ENCODE measurements around the gene DCP1B. TPM values are rescaled to one million over a fixed set of nuclear protein-coding genes. Genes with fewer than 3 reads are reported as not detected.

The DCP1B gene
- total and polyA plus RNA-seq, 2 donors (not counting 3 experiments of a cell fraction or from before 2014, with no cell fraction given): 11.2 to 19.8 TPM

GRCh38 chr12:1966561-1967226 lies 37.6 kb downstream of the DCP1B start:
- Histone ChIP-seq H3K4me3 (replicated peaks in 1 of 3; ENCODE audit: insufficient read depth in 1 of 3, low read depth in 1 of 3, low read length in 3 of 3) (no peak overlapping the region), H4K20me1 (replicated peaks; ENCODE audit: control insufficient read depth, extremely low read depth, insufficient read depth, low read length) (no peaks in the 10 kb centered on the region), H3K27me3 (ENCODE audit: control insufficient read depth in 2 of 2, insufficient read depth in 2 of 2, low read length in 2 of 2) (no peaks in the 10 kb centered on the region), H3K4me2 (ENCODE audit: insufficient read depth, low read length) (no peak overlapping the region), H2AFZ (ENCODE audit: low read depth, low read length) (no peak overlapping the region), H3K79me2 (ENCODE audit: control insufficient read depth, insufficient read depth, low read length) (no peaks in the 10 kb centered on the region), H3K9me3 (replicated peaks; ENCODE audit: control insufficient read depth, insufficient read depth, low read length) (no peaks in the 10 kb centered on the region), H3K27ac (ENCODE audit: insufficient read depth, low read depth, low read length) (no peak overlapping the region), H3K9me1 (replicated peaks; ENCODE audit: control insufficient read depth, extremely low read depth, insufficient read depth, low read length) (no peaks in the 10 kb centered on the region), H3K36me3 (ENCODE audit: control insufficient read depth in 2 of 2, extremely low read depth in 1 of 2, insufficient read depth in 2 of 2, low read length in 2 of 2) (peaks cover 2 to 8% of the 10 kb centered on the region in 2 experiments), H3K9ac (replicated peaks; ENCODE audit: extremely low read depth, insufficient read depth, low read length) (no peak overlapping the region), H3K4me1 (ENCODE audit: control insufficient read depth, extremely low read depth, insufficient read depth, low read length) (no peaks in the 10 kb centered on the region)
- TF ChIP-seq MYC (IDR thresholded peaks at IDR 0.05; ENCODE audit: low read depth, low read length): no peak
- no peak for TF ChIP-seq POLR2AphosphoS5 (IDR thresholded peaks at IDR 0.05; ENCODE audit: insufficient read depth, low read depth, low read length)
- no peak for TF ChIP-seq FOS (IDR thresholded peaks at IDR 0.05; ENCODE audit: borderline replicate concordance, insufficient read depth, low read length)
- no peak for TF ChIP-seq EZH2 (IDR thresholded peaks at IDR 0.05; ENCODE audit: borderline replicate concordance, low read depth, low read length, severe bottlenecking)
- TF ChIP-seq JUN (IDR thresholded peaks at IDR 0.05; ENCODE audit: borderline replicate concordance, insufficient read depth, insufficient read length, low read depth): no peak
- TF ChIP-seq, protein P1, sequence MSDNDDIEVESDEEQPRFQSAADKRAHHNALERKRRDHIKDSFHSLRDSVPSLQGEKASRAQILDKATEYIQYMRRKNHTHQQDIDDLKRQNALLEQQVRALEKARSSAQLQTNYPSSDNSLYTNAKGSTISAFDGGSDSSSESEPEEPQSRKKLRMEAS (IDR thresholded peaks at IDR 0.05; ENCODE audit: insufficient read depth, insufficient read length): no peak
- TF ChIP-seq GATA2 (IDR thresholded peaks at IDR 0.05; ENCODE audit: insufficient read depth, insufficient read length, low read depth, low read length): no peak
- no peak for TF ChIP-seq POLR2A (IDR thresholded peaks at IDR 0.05; ENCODE audit: low read depth, low read length)
- TF ChIP-seq, protein P2, sequence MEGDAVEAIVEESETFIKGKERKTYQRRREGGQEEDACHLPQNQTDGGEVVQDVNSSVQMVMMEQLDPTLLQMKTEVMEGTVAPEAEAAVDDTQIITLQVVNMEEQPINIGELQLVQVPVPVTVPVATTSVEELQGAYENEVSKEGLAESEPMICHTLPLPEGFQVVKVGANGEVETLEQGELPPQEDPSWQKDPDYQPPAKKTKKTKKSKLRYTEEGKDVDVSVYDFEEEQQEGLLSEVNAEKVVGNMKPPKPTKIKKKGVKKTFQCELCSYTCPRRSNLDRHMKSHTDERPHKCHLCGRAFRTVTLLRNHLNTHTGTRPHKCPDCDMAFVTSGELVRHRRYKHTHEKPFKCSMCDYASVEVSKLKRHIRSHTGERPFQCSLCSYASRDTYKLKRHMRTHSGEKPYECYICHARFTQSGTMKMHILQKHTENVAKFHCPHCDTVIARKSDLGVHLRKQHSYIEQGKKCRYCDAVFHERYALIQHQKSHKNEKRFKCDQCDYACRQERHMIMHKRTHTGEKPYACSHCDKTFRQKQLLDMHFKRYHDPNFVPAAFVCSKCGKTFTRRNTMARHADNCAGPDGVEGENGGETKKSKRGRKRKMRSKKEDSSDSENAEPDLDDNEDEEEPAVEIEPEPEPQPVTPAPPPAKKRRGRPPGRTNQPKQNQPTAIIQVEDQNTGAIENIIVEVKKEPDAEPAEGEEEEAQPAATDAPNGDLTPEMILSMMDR (IDR thresholded peaks at IDR 0.05; ENCODE audit: extremely low read depth in 1 of 2, insufficient read depth in 1 of 2, low read depth in 1 of 2, low read length in 2 of 2): no peak
- no peak for FAIRE-seq
- DNase-seq (ENCODE audit: low read depth, low spot score): no peak
- dilution Hi-C loops (cut with MboI; ENCODE audit: extremely low pct_ligation_motif_present, low sequenced_read_pairs): loop anchor here (10.0 kb wide), 1 partner anchor 58 kb away; no protein-coding TSS in a partner anchor
- ChIA-PET POLR2A (no interaction called here), CTCF (interaction anchor here (0.7 to 1.3 kb wide), 3 partner anchors 9 to 332 kb away, joined by 3 to 6 read pairs (median 3); no protein-coding TSS in a partner anchor)
- no TSS peak for BruUV-seq (replicated peaks)
- intact Hi-C loops (cut with micrococcal nuclease): no loop called here

Data from endothelial cell of umbilical vein (primary cell).